IPS DF 4.7 (cell line): ENCODE measurements around the gene TEX22.

Experiments
- DNase-seq: peaks from one replicate; pipeline ENCODE4 v3.0.0-alpha.2; 2013; ENCODE audit warnings: low spot score; ENCODE audit errors: extremely low read depth

The TEX22 gene

DNA sequence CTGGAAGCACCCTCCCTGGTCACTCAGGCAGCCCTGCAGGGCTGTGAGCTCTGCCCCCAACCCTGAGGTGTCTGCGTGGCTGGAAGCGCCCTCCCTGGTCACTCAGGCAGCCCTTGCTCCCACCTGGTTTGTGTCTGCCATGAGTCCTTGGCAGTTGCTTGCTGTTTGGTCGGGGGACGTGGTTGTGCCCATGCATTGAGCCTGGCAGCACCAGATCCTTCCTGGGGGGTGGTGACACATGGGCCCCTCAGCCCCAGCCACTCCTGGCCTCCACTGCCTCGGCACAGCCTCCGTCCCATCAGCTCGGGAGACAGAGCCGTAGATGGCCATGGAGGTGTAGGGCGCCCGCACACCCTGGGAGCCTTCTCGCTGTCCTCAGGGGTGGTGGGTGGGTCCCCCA, 40.8 kb downstream of the TEX22 start:
- DNase-seq: no peak

GRCh38 chr14:105439710-105440553, 41.6 kb downstream of the TEX22 start:
- DNase-seq: no peak

DNA sequence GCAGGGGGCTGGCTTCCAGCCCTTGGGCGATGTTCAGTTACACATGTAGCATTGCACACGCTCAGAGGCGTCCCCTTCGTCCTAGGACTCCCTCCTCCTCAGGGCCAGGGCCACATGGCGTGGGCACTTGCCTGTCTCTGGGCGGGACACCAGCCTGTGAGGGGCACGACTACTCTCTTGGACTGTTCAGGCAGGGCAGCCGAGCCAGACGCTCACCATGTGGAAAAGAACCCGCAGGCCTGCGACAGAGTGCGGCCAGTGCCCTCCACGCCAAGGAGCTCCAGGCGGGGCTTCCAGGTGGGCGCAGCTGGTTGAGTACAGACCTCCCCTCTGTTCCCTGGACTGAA, 42.2 kb downstream of the TEX22 start:
- DNase-seq: no peak

GRCh38 chr14:105440992-105441391, 42.7 kb downstream of the TEX22 start:
- DNase-seq: no peak

DNA sequence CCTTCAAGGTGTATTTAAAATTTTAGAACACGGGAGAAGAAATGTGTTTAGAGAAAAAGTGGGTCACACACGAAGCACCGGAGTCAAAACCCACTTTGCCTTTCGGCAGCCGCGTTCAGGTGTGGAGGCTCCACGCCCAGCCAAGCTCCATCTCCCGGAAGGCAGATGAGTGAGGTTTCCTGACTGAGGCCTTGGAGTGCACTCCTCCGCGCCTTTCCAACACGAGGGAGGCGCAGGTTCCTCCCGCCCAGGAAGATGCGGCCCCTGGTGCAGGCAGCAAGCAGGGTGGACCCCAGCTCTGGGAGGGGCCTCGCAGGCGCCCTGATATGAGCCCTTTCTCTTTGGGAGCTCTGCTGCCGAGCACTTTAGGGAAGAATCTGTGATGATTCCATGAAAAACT, 43.8 kb downstream of the TEX22 start:
- no peak for DNase-seq

- DNase-seq: no peak
Measured at GRCh38 chr14:105442834-105443233, 44.5 kb downstream of the TEX22 start.

GRCh38 chr14:105444859-105445258, 46.5 kb downstream of the TEX22 start:
- DNase-seq: no peak

DNA sequence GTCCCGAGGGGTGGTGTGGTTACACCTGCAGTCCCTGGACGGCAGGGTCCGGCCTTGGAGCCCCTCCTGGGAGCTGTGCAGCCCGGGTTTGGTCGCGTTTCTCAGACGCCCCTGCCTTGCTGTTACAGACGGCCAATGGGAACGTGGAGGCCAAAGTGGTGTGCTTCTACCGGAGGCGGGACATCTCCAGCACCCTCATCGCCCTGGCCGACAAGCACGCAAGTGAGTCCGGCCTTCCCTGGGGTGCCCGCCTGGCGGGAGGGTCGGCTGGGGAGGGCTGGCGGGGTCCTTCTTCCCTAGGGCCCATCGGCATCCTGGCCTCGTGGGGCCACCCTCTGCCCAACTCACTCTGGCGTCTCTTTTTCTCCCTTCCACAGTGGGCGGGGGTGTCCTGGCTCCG, 47.0 kb downstream of the TEX22 start:
- DNase-seq: no peak

GRCh38 chr14:105445901-105446845, 47.8 kb downstream of the TEX22 start:
- DNase-seq: no peak

- DNase-seq: no peak
Measured at GRCh38 chr14:105446971-105447370, 48.6 kb downstream of the TEX22 start.

DNA sequence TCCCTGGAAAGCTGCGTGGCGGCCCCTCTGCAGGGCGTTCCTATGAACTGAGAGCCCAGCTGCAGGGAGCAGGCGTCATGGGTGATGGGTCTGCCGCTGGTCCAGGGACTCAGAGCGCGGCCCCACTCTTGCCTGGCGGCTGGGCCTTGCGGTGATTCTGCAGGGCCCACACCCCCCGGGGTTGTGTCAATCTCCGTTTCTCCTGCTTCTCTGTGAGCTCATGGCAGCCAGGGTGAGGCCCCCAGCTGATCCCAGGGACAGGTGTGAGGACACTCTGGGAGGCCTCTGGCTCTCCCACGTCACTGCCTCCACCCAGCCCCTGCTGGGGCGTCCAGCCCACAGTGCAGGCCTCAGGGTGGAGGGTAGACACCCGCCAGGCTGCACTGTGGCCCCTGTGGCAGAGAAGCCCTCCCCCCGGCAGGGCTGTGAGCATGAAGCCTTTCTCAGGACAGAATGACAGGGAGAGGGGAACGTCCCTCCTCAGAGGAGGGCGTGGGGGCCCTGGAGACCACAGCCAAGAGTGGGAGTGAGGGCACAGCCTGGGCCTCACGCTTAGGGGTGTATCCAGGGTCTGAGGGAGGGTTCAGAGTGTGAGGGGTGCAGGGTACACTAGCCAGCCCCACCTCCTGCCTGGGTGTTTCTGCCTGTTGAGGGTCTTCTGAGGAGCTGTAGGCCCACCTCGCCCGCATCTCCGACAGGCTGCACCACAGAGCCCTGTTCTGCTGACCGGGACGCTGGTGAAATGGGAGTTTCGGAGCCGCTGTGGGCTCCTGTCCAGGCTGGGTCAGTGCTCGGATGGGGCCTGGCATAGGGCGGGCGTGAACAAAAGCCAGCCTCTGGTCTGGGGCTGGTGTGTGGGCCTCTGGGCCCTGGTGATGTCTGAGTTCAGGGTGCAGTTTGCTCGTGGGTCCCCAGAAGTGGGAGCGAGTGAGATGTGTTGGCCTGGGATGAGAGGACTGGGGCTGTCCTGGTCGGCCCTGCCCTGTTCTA, 49.6 kb downstream of the TEX22 start:
- no peak for DNase-seq

- DNase-seq: peak; percentile 30
Measured at GRCh38 chr14:105448706-105449111, 50.4 kb downstream of the TEX22 start.

GRCh38 chr14:105449276-105450122, 51.2 kb downstream of the TEX22 start:
- no peak for DNase-seq

DNA sequence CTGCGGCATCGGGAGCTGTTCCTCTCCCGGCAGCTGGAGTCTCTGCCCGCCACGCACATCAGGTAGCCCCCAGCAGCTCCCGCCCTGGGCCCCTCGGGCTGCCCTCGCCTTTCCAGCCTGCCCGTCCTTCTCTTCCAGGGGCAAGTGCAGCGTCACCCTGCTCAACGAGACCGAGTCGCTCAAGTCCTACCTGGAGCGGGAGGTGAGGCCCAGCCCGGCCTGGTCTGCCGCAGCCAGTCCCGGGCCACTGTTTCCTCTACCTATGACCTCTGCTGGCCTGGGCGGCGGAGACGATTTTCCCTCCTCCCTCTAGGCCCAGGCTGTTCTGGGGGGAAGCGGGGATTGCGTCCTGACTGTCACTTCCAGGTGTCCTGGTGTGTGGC, 51.8 kb downstream of the TEX22 start:
- DNase-seq: no peak

- no peak for DNase-seq
Measured at GRCh38 chr14:105450864-105451720, 52.8 kb downstream of the TEX22 start.

- no peak for DNase-seq
Measured at GRCh38 chr14:105452963-105453362, 54.6 kb downstream of the TEX22 start.

- DNase-seq: no peak
Measured at GRCh38 chr14:105453847-105454246, 55.5 kb downstream of the TEX22 start.

DNA sequence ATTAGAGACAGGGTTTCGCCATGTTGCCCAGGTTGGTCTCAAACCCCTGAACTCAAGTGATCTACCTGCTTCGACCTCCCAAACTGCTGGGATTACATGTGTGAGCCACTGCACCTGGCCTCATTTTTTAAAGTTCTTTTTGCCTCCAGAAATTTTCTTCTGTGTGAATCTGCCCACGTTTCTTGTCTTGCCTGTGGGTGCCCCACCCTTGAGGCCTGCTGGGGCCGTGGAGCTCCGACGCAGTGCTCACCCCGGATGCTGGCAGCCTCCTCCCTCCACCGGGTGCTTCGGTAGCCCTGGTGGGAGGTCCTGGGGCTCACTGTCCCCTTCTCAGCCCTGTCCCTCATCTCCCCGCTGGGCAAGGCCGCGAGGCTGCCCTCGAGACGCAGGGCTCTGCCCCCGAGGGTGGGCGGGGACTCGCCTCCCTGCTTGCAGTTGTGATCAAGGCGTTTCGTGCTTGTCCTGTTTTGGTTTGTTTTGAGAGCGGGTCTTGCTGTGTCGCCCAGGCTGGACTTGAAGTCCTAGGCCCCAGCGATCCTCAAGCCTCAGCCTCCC, 56.8 kb downstream of the TEX22 start:
- no peak for DNase-seq
